ENCODE data around the gene SMYD5.

GRCh38 chr2:73174941-73175662, 38.9 kb upstream of the SMYD5 start:
- no peak for TF ChIP-seq CTCF (IDR thresholded peaks at IDR 0.05)
- TF ChIP-seq POLR2A (IDR thresholded peaks at IDR 0.05) = no peak
